ENCODE measurements around the gene GKN1.

GKN1 gene

GRCh38 chr2:69010437-69011194, 36.2 kb downstream of the GKN1 start:
- no peak for DNase-seq (ENCODE audit: low read depth)

- DNase-seq (ENCODE audit: low read depth), result no peak
These were observed 37.2 kb downstream of the GKN1 start for GRCh38 chr2:69011611-69012157.

DNA sequence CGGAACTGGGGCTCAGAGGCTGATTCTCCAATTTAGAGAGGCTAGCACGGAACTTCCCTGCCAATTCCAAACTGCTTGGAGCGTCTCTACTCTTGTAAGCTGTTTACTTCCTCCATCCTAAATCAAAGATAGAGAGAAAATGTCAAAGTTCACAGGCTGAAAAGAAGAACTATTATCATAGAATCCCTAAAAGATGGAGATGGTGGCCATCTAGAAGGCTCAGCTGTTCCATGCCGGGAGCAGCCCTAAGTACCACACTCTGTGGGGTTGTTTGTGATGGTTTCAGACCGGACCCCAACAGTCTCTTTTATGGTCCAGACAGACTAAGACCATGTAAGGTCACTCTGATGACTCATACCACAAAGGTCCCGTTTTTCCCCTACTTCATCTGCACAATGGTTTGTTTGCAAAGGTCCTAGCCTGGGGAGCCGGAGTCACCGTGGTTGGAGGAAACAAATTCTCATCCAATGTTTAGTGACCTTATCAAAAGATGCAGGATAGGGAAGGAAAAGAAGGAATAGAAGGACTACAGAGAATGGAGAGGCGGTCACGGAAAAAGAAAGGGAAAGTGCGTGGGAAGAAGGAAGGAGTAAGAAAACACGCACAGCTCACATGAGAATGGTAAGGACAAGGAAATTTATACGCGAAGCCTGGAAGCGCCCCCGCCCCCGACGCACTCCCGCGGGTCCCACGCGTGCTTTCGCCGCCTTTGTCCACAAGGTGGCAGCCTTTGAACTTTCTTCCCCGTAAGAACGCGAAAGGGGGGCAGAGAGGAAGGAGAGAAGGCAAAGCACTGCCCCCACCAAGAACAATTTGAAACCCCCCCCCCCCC, 38.1 kb downstream of the GKN1 start:
- no peak for DNase-seq (ENCODE audit: low read depth)

- no peak for DNase-seq (ENCODE audit: low read depth)
These were observed 38.9 kb downstream of the GKN1 start, which contains the start of gene ANTXR1 for GRCh38 chr2:69013142-69013839. Gene ANTXR1, plus strand, starts transcription at chr2:69013179. Its CDS starts 321 bp downstream, at chr2:69013500.

GRCh38 chr2:69013840-69014821, 39.7 kb downstream of the GKN1 start:
- no peak for DNase-seq (ENCODE audit: low read depth)

DNA sequence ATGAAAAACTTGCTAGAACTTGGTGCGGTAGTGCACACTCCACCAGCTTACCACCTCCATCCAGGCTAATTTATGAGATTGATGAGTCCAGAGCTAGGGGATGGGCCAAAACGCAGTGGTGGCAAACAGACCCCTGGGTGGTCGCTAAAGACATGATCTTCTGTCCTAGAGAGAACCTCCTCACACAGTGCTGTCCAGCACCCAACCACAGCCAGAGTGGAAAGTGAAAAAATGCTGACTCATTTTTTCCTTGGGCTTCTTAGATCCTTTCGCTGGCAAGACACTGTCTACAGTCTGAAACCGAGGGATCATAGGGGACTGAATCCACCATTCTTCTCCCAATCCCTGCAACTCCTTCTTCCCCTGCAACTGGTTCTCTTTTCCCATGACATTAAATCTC, 42.6 kb downstream of the GKN1 start:
- DNase-seq (ENCODE audit: low read depth), result no peak

DNA sequence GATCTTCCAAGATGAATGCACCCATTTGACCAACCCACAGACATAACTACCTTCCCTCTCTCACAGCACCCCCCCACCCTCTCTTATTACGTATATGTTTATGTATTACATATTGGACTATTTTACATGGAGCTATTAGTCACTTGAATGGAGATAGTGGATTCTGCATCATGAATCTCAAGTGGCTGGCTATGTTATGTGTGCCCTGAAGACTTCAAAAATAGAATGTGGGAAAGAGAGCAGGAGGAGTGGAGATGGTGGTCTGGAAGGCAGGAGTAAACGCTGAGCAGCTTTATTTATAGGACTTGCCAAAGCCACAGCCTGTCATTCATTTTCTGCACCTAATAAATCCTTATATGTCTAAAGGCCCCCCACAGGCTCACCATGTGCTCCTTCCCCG, 43.4 kb downstream of the GKN1 start:
- no peak for DNase-seq (ENCODE audit: low read depth)

- DNase-seq (ENCODE audit: low read depth), result no peak
These were observed 44.3 kb downstream of the GKN1 start for GRCh38 chr2:69018678-69019095.

DNA sequence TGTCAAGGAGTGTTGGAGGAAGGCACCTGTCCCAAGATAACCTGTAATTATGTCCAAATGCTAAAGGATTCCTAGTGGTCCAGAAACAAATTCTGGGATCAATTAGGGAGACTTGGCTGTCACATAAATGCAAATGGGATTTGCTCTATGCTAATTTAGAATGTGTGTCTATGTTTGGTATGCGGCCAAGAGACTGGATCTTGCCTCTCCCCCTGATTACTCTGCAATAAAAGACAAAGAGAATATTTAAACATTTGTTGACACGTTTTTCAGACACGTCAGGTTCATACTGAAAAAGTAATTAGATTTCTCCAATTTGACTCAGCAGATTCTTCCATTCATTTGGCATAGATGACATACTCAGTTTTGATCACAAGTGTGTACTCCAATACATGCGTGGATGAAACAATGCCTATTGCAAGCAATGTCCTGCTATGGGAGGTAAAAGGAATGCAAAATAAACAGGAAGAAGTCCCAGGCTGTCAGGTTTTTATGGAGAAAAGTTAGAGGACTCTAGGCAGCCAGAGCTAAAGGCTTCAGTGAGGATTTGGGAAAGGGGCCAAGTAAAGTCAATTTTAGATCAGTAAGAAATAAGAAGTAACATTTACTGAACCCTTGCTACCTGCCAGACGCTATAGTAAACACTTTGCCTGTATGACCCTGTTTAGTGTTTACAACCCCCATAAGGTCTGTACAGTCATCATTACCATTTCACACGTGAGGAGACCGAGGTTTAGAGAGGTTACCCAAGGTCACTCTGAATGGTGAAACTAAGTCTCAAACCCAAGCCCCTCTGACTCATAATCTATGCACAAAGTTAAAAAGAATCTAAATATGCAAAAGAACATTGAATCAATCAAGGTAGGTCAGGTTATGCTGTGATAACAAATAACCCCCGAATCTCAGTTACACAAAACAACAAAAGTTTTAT, 46.3 kb downstream of the GKN1 start:
- no peak for DNase-seq (ENCODE audit: low read depth)

GRCh38 chr2:69021727-69022126, 47.3 kb downstream of the GKN1 start:
- no peak for DNase-seq (ENCODE audit: low read depth)

DNA sequence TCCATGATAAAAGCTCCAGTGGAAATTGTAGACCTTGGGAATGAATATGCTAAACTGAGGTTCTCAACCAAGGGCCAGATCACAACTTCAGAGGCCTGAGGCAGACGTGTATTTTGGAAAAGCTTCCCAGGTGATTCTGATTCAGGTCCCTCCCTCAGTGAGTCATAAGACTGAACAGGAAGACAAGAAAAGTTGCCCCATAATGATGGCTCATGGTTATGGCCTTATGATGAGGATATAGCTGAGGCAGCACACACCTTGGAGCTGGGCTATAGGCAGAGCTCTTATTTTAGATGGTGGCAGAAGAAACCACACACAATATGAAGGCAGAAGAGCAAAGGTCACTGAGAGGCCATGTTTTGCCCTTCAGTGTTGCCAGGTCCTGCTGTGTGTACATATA, 48.1 kb downstream of the GKN1 start:
- DNase-seq (ENCODE audit: low read depth), result no peak

GRCh38 chr2:69023236-69023635, 48.8 kb downstream of the GKN1 start:
- DNase-seq (ENCODE audit: low read depth), result no peak

GRCh38 chr2:69026026-69026425, 51.6 kb downstream of the GKN1 start:
- no peak for DNase-seq (ENCODE audit: low read depth)

DNA sequence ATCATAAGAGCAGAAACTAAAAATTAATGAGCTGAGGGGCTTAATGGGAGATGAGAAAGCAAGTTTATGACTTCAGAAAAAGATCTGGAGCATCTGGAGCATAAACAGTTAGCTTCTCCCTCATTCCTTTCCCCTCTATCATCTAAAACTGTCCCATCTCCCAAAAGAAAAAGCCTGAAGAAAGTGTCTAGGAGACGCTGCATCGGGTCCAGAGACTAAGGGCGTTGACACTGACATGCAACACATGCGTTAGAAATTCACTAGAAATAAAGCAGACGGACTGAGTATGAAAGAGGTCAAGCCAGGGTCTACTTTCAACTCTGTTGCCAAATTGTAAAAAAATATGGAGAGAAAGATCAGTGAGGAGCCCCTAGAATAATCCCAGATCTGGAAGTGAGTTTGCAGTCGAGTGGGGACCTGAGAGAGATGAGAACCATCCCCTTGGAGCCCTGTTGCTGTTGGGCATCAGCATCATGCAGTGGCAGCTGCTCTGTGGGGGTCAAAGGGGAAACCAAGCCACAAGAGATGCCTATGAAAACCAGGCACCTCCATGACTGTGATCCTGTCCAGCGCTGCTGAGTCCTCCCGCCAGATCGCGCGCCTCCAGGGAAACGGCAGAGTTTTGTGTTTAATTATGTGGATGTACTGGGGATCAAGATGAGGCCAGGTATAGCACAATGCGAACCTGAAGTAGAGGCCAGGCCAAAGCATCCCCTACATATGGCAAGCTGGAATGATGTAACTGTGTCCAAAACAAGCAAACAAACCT, 52.4 kb downstream of the GKN1 start:
- DNase-seq (ENCODE audit: low read depth), result no peak
